ENCODE data around the gene NDUFB6.
"Not testable (repeated sequence)": the region's sequence is repeated elsewhere in the genome, so short reads cannot be mapped to it uniquely, and the experiment has no call there.

NDUFB6 gene

DNA sequence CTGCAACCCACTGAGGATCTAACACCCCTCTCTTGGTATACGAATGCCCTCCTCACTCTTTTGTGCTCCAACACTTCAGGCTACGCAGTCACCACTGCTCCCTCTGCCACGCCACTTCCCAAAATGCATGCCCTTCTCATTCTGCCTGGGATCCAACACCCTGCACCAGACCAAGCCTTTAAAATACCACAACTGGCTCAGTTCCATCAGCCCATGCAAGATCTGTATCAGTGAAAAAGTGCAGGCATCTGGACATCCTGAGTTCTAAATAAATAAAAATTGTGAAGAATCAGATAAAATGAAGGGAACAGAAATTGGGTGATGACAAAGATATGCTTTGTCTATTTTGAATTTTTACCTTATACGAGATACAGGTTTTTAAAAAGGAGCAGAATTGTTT lies 2.7 kb downstream of the NDUFB6 start:
- no peak for DNase-seq

DNA sequence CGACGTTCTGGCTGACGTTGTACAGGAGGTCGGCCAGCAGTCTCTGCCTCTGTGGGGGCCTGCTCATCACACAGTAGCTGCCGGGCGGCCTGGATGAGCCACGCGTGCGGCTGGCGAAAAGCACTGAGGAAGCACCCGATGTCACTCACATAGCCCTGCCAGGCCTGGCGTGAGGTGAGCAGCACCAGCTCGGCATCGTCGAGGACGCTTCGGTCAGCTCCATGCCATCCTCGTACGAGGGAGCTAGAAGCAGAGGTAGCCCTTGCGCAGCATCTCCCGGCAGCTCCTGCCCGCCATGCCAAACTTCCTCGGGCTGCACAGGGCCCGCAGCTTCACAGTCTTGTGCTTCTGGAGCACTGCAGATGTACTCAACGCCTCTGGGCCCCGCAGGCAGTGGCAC lies 6.2 kb downstream of the NDUFB6 start:
- no peak for DNase-seq

DNA sequence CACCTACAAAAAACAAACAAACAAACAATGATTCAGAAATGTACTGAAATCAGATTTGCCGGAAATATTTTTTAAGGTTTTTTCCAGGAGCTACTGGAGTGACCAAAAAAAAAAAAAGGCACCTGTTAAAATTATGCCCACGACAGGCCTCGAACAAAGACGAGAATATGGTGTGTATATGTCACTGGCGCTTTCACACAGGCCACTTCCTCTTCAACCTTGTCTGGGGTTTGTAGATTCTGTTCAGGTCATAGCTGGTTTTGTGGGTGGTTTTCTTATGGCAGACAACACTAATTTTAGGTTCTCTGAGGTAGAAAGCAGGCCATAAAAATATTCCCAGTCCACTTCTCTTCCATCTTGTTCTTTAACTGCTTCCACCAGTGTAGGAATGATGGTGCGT lies 7.0 kb downstream of the NDUFB6 start:
- DNase-seq: no peak

DNA sequence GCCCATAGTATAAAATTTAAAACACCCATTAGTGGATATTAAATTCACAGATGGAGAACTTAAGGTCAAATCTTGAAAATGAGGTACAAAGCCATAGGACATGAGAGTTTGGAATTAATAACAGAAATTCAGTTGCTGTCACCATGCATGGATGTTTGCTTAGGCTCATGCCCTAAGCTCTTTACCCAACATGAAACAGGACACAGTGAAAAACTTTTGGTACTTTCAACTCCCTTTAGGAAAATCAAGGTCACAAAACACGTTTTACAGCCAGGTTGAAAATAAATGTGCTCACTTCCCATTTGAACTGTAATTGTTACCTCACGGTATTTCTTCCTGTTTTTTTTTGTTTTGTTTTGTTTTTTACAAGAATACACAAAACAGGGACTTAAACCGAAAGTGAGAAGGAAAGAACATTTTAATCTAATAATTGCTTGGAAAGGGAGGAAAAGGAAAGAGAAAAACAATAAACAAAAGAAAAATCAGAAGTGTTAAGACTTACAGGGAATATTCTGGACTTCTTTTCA lies 14.5 kb downstream of the NDUFB6 start:
- DNase-seq: no peak

DNA sequence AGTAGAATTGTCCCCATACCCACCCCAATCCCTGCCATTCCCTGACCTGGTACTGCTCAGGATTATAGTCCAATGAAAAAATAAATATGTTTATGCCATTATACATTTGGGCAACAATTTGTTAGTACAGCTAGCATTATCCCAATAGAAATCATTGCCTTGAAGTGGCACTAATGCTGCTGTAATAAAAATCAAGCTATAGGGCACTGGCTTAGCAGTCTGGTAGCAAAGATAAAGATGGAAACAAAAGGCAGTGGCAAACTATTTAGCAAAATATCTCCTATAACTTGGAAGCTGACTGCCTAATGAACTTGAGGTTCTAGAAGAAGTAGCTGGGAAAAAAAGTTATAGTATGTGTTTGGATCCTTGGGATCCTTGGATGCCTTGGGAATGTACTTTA lies 18.4 kb downstream of the NDUFB6 start:
- no peak for DNase-seq

DNA sequence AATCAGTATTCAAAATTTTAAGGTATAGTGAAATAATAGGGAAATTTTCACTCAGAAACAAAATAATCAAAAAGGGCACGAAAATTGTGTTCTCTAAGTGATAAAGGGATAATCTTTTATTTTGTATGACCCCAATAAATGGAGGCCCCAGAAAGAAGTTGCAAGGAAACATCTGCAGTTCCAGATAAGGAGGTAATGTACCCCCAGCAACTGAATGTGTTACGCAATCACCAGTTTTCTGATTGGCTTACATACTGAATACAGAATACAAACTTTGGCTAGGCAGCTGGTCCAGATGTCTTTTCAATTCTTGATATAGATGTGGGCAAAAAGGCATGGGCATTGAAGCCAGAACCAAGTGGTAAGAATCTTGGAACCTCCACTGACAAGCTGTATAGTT lies 18.9 kb downstream of the NDUFB6 start:
- DNase-seq: no peak

DNA sequence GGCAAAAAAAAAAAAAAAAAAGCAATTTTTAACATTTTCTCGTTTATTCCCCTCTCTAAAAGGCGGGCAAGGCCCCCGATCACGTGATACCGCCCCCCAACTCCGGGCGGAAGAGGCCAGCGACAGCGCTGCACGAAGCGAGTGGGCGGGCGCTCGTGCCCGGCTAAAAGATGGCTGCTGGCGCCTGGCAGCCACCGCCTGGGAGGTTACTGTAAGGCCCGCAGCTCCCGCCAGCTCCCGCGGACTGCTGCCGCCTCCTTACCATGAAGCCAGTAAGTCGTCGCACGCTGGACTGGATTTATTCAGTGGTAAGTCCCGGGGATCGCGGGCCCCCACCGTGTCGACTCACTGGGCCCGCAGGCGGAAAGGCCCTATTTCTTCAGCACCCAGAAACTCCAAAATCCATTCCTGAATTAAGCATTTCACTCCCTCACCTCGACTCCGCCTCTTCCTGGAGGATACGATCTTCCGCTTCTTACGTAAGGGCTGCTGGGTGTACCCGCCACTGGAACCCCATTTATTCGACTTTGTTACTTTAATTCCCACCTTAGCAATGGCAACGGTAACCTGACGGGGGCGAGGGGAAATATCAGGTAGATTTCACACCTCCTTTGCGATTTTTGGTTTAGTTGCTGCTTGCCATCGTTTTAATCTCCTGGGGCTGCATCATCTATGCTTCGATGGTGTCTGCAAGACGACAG lies 20.6 kb downstream of the NDUFB6 start, which contains the start of the genes SMIM27 and TOPORS:
SMIM27 (plus strand) TSS at position 156 of the 701 bp plus-strand sequence; CDS start at position 264, 108 bp downstream.
TOPORS (minus strand) TSS at position 415 of the 701 bp plus-strand sequence; CDS start at position 265, 150 bp downstream.
- peak; percentile 87 for DNase-seq

DNA sequence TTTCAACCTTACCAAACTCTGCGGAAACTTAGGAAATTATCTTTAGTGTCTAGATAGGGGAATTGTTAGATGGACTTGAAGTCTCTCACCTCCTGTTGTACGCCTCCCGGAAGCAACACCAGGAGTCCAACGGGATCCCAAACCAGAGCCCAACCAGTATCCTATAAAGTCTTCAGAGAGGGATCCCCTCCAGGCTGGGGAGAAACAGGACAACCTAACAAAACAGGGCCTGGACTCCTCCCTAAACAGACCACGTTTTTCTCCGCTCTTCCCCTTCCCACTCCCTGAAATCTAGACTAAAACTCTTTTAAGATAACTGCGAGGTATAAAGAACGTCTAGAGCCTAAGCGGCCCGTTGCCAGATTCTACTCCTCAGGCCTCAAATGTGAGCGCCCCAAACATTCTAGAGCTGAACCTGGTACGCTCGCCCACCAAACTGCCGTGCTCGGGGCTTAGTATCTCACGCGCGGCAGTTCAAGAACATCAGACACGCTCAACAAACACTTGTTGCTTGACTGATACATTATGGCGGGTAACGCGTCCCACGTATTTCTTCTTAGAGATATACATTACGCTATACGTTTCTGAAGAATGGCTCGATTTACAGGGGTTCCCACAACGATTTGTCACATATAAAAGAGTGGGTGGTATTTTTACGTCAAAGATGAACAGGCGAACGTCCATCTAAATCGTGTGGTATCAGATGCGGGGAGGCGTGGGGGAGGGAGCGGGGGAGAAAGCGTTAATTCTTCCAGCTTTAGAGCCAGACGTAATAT lies 21.5 kb downstream of the NDUFB6 start:
- peak; percentile 55 for DNase-seq

DNA sequence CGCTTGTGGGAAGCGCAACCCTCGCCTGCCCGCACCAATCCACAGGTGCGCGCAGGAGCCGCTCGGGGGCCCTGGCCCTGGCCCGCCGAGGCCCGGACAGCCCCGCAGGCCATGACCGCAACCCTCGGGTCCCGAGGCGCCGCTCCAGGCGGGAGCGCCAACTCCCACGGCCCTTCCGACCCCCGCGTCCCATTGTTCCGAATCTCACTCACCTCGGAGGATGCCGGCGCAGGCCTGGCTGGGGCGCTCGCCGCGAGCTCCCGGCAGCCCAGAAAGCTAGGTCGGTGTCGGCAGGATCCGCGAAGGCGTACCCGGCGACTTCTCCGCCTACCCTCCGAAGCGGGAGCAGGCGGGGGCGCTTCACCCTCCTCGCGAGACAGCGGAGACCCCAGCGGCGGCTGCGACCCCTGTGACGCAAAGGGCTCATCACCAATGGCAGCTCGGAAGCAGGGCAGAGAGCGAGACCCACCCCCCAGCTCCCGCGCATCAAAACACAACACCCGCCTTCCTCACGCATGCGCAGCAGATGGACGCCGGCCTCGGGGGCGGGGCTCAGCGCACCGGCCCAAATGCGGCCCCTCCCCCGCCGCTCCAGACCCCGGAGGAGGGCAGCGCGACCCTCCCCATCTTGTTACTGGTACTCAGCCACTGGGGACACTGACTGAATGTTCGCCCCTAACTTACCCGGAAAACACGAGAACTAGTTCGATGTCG lies 22.2 kb downstream of the NDUFB6 start:
- peak; percentile 96 for DNase-seq

DNA sequence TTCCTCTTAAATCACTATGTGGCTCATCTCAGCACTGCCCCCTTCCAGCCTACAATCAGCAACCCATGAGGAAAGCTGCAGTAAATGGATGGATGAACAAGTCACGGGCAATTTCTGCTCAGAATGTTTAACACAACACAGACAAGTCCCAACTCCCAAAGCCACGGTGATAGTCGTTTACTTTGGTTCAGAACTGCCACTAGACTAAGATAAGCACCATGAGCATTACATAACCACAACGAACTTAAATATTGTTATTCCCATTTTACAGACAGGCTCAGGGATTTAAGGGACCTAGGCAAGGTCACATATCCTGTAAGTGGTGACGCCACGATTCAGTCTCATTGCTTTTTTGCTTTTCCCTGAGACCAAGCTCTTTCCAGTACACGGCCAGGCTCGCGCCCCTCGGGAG lies 22.8 kb downstream of the NDUFB6 start:
- no peak for DNase-seq

DNA sequence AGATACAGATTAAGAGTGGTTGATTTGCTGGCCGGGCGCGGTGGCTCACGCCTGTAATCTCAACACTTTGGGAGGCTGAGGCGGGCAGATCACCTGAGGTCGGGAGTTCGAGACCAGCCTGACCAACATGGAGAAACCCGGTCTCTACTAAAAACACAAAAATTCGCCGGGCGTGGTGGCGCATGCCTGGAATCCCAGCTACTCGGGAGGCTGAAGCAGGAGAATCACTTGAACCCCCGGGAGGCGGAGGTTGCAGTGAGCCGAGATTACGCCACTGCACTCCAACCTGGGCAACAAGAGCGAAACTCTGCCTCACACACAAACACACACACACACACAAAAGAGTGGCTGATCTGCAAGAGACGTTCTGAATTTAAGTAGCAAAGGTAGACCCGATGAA lies 24.7 kb downstream of the NDUFB6 start:
- DNase-seq: not testable (repeated sequence)

DNA sequence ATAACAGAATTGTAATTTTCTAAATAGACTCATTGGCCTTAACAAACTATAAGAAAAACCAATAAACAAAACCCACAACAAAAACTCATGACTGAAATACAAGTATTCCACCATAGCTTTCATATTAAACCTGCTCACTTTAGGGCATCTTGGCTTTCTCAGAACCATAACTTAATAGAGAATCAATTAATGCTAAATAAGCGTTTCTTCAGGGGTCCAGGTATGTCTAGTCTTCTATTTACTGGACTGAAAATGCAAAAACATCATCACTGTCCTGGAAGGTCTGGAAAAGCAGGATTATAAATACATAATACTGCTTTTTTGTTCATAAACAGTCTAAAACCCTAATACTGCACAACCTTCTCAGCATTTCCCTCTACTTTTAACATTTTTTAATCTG lies 27.1 kb downstream of the NDUFB6 start:
- no peak for DNase-seq

DNA sequence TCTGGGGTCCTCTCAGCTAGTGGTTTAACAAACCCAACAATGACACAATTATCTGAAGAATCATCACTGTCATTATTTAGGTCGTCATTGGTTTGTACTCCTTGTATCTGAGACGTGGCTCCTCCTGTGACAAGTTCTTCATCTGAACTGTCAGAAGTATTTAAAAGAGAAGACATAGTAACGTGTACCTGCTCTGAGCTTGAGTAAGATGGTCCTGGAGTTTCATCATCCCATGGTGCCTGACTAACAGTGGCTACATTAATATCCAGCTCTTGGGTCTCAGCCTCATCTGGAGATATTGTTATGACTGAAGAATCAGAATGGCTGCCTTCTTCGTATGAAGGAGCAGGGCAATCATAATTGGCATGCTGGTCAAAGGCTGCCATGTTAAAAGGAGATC lies 29.9 kb downstream of the NDUFB6 start:
- no peak for DNase-seq

DNA sequence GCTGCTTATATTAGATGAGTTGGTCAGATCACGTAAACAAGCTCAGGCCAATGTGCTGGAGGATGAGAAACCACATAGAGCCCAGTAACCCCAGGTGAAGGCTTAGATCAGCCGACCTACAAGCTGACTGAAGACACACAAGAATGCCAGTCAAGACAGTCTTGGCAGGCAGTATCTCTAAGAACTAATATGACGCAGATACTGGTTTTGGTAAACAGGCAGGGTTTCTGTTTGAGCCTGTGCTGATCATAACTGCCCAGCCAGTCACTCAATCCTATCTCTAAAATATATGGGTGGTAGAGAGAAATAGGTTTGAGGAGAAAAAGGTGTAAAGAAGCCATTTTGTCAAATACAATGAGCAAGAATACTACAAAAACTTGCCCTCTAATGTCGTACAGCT lies 39.1 kb downstream of the NDUFB6 start:
- DNase-seq: no peak

DNA sequence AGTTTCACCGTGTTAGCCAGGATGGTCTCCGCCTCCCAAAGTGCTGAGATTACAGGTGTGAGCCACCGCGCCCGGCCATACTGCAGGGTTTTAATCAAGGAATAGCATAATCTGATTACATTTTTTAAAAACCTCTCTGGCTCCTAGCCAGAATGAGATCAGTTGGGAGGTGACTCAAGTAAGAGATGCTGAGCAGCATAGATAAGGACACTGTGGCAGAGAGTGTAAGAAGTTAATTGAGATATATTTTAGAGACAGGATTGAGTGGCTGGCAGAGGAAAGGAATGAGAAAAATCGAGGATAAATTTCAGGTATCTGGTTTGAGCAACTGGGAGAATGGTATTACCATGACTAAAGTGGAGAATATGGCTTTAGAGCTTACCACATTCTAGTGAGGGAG lies 39.6 kb downstream of the NDUFB6 start:
- DNase-seq: no peak

DNA sequence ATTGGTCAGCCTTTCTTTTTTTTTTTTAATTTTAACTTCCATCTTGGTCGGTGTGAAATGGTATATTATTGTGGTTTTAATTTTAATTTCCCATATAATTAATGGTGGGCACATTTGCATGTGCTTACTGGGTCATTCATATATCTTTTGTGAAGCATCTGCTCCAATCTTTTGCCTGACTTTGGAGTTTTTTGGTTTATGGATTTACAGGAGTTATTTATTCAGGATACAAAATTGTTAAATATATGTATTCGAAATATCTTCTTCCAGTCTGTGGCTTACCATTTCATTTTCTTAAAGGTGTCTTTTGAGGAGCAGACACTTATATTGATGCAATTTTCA lies 46.3 kb downstream of the NDUFB6 start:
- no peak for DNase-seq

DNA sequence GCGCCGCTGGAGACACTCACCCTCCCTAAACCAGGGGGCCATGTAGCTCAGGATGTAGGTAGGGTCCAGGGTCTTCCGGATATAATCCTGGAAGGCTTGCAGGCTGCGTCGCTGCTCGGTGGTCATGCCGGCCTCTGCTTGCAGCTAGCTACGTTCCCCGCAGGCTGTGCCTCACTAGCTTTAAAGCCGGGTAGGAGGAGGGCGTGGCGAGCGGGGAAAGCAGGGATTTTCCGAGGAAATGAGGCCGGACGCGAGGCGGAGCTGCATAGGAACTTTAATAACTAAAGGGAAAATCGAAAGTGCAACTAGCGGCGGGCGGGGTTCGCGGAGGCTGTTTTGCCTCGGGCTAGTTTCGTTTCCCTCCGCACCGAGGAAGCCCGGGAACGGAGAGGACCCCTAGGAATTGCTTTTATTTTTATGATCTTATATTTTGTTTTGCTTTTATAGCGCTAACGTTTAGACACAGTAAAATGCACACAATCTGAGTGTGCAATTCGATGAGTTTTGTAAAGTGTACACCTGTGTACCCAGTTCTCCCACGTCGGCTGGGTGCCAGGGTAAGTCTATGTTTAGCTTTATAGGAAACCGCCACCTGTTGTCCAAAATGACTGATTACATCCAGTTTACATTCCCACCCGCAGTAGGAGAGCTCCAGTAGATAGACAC lies 46.8 kb downstream of the NDUFB6 start, which contains the start of gene RIGI:
RIGI (minus strand) TSS at position 156 of the 666 bp plus-strand sequence; CDS start at position 126, 30 bp downstream.
- DNase-seq: peak; percentile 75

DNA sequence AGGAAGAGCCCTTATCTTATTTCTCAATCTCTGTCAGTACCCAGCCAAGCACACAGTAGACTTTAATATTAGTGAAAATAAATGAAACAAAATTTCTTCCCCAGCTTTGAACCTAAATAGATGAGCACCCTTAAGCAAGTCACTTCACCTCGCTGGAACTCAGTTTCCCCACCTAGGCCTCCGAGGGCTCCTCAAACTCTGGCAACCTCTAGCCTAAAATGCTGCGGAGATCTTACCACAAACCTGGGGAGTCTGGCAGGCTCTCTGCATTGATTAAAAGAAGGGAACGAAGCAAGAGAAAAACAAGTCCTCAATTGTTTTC lies 47.3 kb downstream of the NDUFB6 start:
- DNase-seq: no peak

DNA sequence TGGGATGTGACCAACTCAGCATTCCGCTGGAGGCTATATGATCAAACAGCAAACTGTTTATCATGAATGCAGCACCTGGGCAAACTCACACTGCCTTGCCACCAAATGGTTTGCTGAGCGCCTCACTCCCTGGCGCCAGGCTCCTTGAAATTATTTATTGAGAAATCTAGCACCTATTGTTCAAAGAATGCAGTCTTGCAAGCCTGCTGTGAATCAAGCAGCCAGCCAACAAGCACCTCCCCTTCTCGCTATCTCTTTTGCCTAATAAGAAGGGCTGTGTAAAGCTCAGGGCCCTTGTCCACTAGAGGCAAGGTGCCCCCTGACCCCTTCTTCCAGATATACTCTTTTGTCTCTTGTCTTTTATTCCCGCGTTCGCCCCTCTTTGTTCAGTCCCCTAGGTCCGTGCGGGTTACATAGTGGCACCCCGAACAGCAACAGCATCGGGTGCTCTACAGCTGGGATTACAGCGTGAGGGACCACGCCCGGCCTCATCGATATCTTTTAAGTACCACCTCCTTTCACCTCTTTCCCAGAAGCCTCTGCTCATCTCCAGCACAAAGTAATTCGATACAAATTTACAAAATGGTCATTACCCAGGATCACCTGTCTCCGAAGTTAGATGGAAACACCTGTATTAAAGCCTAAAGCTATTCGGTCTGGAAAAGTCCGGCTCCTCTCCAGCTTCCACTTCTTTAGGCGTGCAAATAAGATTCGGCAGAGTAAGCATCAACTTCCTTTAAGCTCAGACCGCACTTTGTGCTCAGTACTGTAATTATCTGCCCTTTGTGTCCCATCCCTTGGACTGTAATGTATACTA lies 47.9 kb downstream of the NDUFB6 start:
- peak; percentile 28 for DNase-seq

DNA sequence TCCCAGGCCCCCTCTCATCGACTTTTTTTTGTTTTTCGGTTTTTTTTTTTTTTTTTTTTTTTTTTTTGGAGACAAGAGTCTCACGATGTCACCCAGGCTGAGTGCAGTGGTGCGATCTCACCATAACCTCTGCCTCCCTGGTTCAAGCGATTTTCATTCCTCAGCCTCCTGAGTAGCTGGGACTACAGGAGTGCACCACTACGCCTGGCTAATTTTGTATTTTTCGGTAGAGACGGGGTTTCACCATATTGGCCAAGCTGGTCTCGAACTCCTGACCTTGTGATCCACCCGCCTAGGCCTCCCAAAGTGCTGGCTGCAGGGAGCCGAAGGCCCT lies 48.4 kb downstream of the NDUFB6 start:
- not testable (repeated sequence) for DNase-seq

DNA sequence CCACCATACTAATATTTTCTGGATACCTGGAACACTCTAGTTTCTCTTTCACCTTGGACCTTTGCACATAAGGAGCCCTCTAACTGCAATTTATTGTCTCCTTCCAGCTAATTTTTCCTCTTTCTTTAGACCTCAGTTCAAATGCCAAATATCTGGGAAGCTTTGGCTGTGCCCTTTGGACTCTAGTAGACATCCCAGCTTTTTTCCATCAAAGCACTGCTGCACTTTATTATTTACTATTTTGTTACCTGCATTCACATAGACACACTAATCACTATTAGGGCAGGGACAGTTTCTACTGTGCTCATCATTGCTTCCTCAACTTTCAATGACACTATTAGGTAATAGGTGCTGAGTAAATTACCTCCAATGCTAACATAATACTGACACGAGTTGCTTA lies 49.0 kb downstream of the NDUFB6 start:
- no peak for DNase-seq

DNA sequence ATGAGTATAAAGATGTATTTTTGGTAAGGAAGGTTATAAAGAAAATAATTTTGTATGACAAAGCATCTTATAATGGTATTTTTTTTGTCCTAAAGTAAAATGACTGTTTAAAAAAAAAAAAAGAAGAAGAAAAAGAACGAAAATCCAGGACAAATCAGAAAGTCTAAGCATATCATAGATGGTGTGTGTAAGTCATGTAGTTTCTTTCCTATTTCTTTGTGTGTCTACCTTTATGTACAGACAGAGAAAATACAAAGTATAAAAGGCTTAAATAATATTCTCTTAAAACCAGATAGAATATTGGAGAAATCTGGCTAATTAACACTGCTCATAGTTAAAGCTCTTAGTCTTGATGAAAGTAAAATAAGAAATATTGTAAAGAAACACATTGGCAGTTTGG lies 54.7 kb downstream of the NDUFB6 start:
- no peak for DNase-seq

All from central memory CD4-positive, alpha-beta T cell (primary cell).